GM12864 (cell line): ENCODE measurements around the gene ITSN1.

ENCODE experiments used
- DNase-seq: peaks from one replicate; pipeline ENCODE4 v3.0.0-alpha.2; 2011; ENCODE audit warnings: low read depth
- H3K4me3 ChIP-seq: 2 replicates; pipeline ENCODE4 v1.5.1; 2011; ENCODE audit warnings: mild to moderate bottlenecking, low read depth, low read length, control low read depth
- CTCF ChIP-seq: IDR thresholded peaks from 2 replicates; pipeline ENCODE4 v1.5.1; 2011; ENCODE audit warnings: low read depth, mild to moderate bottlenecking, moderate library complexity, low read length, control low read depth, inconsistent platforms; ENCODE audit errors: missing control alignments

Gene ITSN1

GRCh38 chr21:33747420-33747819 lies 105.1 kb downstream of the ITSN1 start:
- no peak overlapping the region for H3K4me3 ChIP-seq
- DNase-seq: no peak
- TF ChIP-seq CTCF: no peak

GRCh38 chr21:33748903-33749302 lies 106.6 kb downstream of the ITSN1 start:
- no peak for DNase-seq
- no peak for TF ChIP-seq CTCF

GRCh38 chr21:33750017-33750416 lies 107.7 kb downstream of the ITSN1 start:
- DNase-seq: no peak
- no peak for TF ChIP-seq CTCF
- no peak overlapping the region for H3K4me3 ChIP-seq

More at GRCh38 chr21:33748903-33749302, 106.6 kb downstream of the ITSN1 start:
- H3K4me3 ChIP-seq: no peak overlapping the region

- DNase-seq: no peak
- no peak overlapping the region for H3K4me3 ChIP-seq
- TF ChIP-seq CTCF: no peak
Observed at GRCh38 chr21:33751120-33751519, 108.8 kb downstream of the ITSN1 start.

GRCh38 chr21:33751533-33751932 lies 109.2 kb downstream of the ITSN1 start:
- no peak overlapping the region for H3K4me3 ChIP-seq
- TF ChIP-seq CTCF: no peak
- no peak for DNase-seq

- no peak for TF ChIP-seq CTCF
- DNase-seq: no peak
- H3K4me3 ChIP-seq: no peak overlapping the region
Observed at GRCh38 chr21:33752260-33752659, 110.0 kb downstream of the ITSN1 start.

- no peak for DNase-seq
- TF ChIP-seq CTCF: no peak
- no peak overlapping the region for H3K4me3 ChIP-seq
Observed at GRCh38 chr21:33753886-33754285, 111.6 kb downstream of the ITSN1 start.
